Omental fat pad (tissue), 4 donors: Measurements from ENCODE around the gene CALCB. TPM values are rescaled to one million over a fixed set of nuclear protein-coding genes. Genes with fewer than 3 reads are reported as not detected.

Source experiments
- ATAC-seq: fragments of 150-250 bp; one replicate; pipeline ENCODE4 v1.9.1; 2016; ENCODE audit warnings: mild to moderate bottlenecking, moderate library complexity; ENCODE audit not compliant: low FRiP score
- DNase-seq: peaks from one replicate; pipeline ENCODE4 v3.0.0-alpha.2; 2019; ENCODE audit warnings: low spot score
- total RNA-seq, 4 donors: library from RNA; depleted of rRNA; stranded (reverse); fragments of >200 nt; gene quantifications; one replicate each; pipeline ENCODE4 v1.1.0, GENCODE V29; 2016
- TF ChIP-seq, protein P1 (sequence below), 3 donors: fragments of 450-650 bp; IDR thresholded peaks; one replicate each; pipeline ENCODE4 v1.5.1; 2016 to 2017; ENCODE audit warnings: antibody characterized with exemption in 3 of 3, mild to moderate bottlenecking in 3 of 3, moderate library complexity in 2 of 3

CALCB gene
- total RNA-seq, 4 donors from 2014 or later = 0.36 to 0.44 (median 0.37) TPM; not detected in 1

- TF ChIP-seq, protein P1, sequence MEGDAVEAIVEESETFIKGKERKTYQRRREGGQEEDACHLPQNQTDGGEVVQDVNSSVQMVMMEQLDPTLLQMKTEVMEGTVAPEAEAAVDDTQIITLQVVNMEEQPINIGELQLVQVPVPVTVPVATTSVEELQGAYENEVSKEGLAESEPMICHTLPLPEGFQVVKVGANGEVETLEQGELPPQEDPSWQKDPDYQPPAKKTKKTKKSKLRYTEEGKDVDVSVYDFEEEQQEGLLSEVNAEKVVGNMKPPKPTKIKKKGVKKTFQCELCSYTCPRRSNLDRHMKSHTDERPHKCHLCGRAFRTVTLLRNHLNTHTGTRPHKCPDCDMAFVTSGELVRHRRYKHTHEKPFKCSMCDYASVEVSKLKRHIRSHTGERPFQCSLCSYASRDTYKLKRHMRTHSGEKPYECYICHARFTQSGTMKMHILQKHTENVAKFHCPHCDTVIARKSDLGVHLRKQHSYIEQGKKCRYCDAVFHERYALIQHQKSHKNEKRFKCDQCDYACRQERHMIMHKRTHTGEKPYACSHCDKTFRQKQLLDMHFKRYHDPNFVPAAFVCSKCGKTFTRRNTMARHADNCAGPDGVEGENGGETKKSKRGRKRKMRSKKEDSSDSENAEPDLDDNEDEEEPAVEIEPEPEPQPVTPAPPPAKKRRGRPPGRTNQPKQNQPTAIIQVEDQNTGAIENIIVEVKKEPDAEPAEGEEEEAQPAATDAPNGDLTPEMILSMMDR (IDR thresholded peaks at IDR 0.05) = no peak
- ATAC-seq = peak; percentile 84
- DNase-seq = peak; percentile 87
These were observed 1.1 kb downstream of the CALCB start for GRCh38 chr11:15074206-15075161.

DNA sequence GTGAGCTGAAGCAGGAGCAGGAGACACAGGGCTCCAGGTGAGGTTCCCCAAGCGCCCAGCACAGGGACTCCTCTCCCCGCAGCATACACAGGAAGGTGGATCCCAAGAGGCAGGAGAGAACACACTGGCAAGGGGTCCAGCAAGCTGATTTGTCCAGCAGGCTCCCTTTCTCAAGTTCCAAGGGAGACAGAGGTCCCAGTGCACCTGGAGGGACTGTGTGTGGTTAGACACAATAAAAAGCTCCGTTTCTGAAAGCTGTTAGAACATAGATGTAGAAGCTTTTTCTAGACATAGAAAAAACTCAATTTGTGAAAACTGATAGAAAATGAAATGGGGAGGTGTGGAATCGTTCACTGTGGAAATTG, 1.8 kb downstream of the CALCB start:
- TF ChIP-seq, protein P1 (IDR thresholded peaks at IDR 0.05) = peak in 1 of 3 donors; percentile 31
- no peak for ATAC-seq
- no peak for DNase-seq

GRCh38 chr11:15091175-15091574, 17.8 kb downstream of the CALCB start:
- ATAC-seq = no peak
- no peak for DNase-seq
- TF ChIP-seq, protein P1 (IDR thresholded peaks at IDR 0.05) = no peak

GRCh38 chr11:15091625-15092024, 18.2 kb downstream of the CALCB start:
- DNase-seq = no peak
- ATAC-seq = no peak

DNA sequence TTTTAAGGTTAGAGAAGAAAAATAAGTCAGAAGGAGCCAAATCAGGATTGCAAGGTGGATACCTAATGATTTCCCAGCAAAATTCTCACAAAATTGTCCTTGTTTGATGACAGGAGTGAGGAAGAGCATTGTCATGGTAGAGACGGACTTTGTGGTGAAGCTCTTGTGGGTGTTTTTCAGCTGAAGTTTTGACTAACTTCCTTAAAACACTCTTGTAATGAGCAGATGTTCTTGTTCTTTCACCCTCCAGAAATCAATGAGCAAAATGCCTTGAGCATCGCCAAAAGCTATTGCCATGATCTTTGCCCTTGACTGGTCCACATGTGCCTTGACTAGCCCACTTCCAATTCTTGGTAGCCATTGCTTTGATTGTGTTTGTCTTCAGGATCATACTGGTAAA, 20.0 kb downstream of the CALCB start:
- TF ChIP-seq, protein P1 (IDR thresholded peaks at IDR 0.05) = no peak
- no peak for DNase-seq
- ATAC-seq = no peak

More at GRCh38 chr11:15091625-15092024, 18.2 kb downstream of the CALCB start:
- TF ChIP-seq, protein P1 (IDR thresholded peaks at IDR 0.05) = no peak

GRCh38 chr11:15095736-15096228, 22.4 kb downstream of the CALCB start:
- no peak for DNase-seq
- TF ChIP-seq, protein P1 (IDR thresholded peaks at IDR 0.05) = no peak
- ATAC-seq = no peak
